Measurements from ENCODE around the gene CSF2RB. TPM values are rescaled to one million over a fixed set of nuclear protein-coding genes. Genes with fewer than 3 reads are reported as not detected.

CSF2RB gene
- total RNA-seq, 1 donor from 2014 or later = 30.1 TPM

DNA sequence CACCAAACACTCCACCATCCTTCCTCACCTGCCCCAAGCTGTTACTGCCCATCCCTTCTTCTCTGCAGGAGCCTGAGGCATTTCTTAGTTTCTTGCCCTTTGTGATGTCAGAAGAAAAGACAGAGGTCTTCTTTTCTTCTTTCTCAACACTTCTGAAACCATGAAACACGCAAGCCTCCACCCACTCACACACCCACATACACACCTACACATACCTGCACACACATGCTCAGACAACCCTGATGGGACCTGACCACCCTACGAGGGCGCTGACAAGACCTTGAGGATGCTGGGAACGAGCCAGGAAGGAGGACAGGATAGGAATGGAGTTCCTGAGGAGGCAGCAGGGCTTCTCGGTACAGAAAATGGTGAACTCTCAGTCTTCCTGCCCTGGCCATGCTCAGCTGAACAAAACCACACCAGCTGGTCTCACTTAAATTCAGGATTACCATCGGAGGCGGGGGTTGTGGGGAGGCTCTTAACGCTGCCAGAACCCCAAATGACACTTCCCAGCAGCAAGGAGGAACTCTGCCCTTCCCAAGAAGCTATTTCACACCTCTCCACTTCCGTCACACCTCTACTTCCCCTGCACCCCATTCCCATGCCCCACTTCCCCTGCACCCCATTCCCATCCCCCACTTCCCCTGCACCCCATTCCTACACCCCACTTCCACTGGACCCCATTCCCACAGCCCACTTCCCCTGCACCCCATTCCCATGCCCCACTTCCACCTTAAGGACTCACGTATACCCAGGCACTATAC is 41.0 kb downstream of the CSF2RB start:
- peaks cover 1% of the 10 kb centered on the region for H3K27me3 ChIP-seq (ENCODE audit: low read depth)
- TF ChIP-seq CTCF (IDR thresholded peaks at IDR 0.05) = no peak
- no peak for ATAC-seq
- no peak overlapping the region for H3K4me3 ChIP-seq
- H3K9me3 ChIP-seq = no peaks in the 10 kb centered on the region
- intact Hi-C loops (cut with DNase I) = no loop called here
- no peaks in the 10 kb centered on the region for H3K4me1 ChIP-seq
- H3K36me3 ChIP-seq = no peaks in the 10 kb centered on the region
- no peak for DNase-seq
- H3K27ac ChIP-seq = no peak overlapping the region

- H3K9me3 ChIP-seq = no peaks in the 10 kb centered on the region
- no peak for DNase-seq
- peaks cover 7% of the 10 kb centered on the region for H3K27me3 ChIP-seq (ENCODE audit: low read depth)
- intact Hi-C loops (cut with DNase I) = no loop called here
- no peak overlapping the region for H3K27ac ChIP-seq
- no peak for TF ChIP-seq CTCF (IDR thresholded peaks at IDR 0.05)
- ATAC-seq = no peak
- no peaks in the 10 kb centered on the region for H3K36me3 ChIP-seq
- no peaks in the 10 kb centered on the region for H3K4me1 ChIP-seq
- H3K4me3 ChIP-seq = no peak overlapping the region
Observed at GRCh38 chr22:36955691-36956090, 42.3 kb downstream of the CSF2RB start.

GRCh38 chr22:36958366-36958765 is 44.9 kb downstream of the CSF2RB start:
- no peaks in the 10 kb centered on the region for H3K36me3 ChIP-seq
- no peak for TF ChIP-seq CTCF (IDR thresholded peaks at IDR 0.05)
- H3K4me3 ChIP-seq = no peak overlapping the region
- H3K27ac ChIP-seq = no peak overlapping the region
- ATAC-seq (no peak), DNase-seq (no peak)
- intact Hi-C loops (cut with DNase I) = no loop called here
- H3K27me3 ChIP-seq (ENCODE audit: low read depth) = peaks cover 7% of the 10 kb centered on the region
- no peaks in the 10 kb centered on the region for H3K9me3 ChIP-seq
- H3K4me1 ChIP-seq = no peaks in the 10 kb centered on the region

DNA sequence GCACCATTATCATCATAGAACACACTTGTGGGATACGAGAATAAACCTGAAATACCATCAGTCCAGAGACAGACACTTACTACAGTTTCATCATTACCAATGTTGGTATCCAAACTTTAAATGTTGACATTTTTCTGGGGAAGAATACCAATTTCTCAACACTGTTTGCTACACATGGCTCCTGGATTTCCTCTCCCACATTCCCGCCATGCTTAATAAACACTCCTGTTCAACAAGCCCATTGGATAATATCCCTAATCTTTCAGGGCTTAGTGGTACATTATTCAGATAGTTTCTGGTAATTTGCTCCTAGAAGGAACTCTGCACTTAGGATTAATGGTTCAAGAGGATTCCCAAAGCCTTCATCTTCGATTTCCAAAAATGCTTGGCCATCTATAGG is 48.2 kb downstream of the CSF2RB start:
- Histone ChIP-seq H3K27ac (no peak overlapping the region), H3K4me3 (no peak overlapping the region), H3K36me3 (no peaks in the 10 kb centered on the region), H3K4me1 (no peaks in the 10 kb centered on the region), H3K27me3 (ENCODE audit: low read depth) (peaks cover 7% of the 10 kb centered on the region), H3K9me3 (no peaks in the 10 kb centered on the region)
- DNase-seq (no peak), ATAC-seq (no peak)
- intact Hi-C loops (cut with DNase I) = no loop called here
- no peak for TF ChIP-seq CTCF (IDR thresholded peaks at IDR 0.05)

DNA sequence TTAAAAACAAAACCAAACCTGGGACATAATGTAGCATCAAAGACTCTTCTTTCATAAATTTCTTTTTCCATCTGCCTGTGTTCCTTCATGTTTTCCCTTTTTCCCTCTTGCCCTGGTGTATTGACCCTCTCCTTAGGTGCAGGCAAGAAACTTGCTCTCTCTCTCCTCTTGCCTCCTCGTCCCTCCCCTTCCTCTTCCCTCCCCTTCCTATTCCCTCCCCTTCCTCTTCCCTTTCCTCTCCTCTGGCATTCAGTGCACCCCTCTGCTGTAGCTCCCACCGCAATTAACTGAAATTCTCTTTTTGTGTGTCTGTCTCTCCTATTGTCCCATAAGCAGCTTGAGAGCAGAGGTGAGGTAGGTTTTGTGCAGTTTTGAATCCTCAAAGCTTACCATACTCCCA is 49.9 kb downstream of the CSF2RB start:
- no peaks in the 10 kb centered on the region for H3K36me3 ChIP-seq
- no peaks in the 10 kb centered on the region for H3K4me1 ChIP-seq
- intact Hi-C loops (cut with DNase I) = no loop called here
- H3K27me3 ChIP-seq (ENCODE audit: low read depth) = peaks cover 7% of the 10 kb centered on the region
- no peak overlapping the region for H3K4me3 ChIP-seq
- TF ChIP-seq CTCF (IDR thresholded peaks at IDR 0.05) = no peak
- no peak overlapping the region for H3K27ac ChIP-seq
- no peaks in the 10 kb centered on the region for H3K9me3 ChIP-seq
- ATAC-seq (no peak), DNase-seq (no peak)

Measured in lower lobe of right lung (tissue), 2 donors.